Activated T-cell treated with anti-CD3 and anti-CD28 coated beads for 4 hours (primary cell): ENCODE measurements around the gene ADGRD2.
"Not testable (repeated sequence)": the region's sequence is repeated elsewhere in the genome, so short reads cannot be mapped to it uniquely, and the experiment has no call there.

Source experiments
- DNase-seq: peaks from one replicate; pipeline ENCODE4 v3.0.0-alpha.2; 2020

The ADGRD2 gene

GRCh38 chr9:124450241-124450924 is at the start of gene ADGRD2:
ADGRD2 (plus strand) TSS chr9:124450451; CDS start chr9:124451667, 1,216 bp downstream.
- DNase-seq, result no peak

- DNase-seq, result no peak
These were observed 47.0 kb upstream of the ADGRD2 start for GRCh38 chr9:124403246-124403645.

- no peak for DNase-seq
These were observed 40.8 kb upstream of the ADGRD2 start for GRCh38 chr9:124409410-124409809.

- no peak for DNase-seq
These were observed 39.8 kb upstream of the ADGRD2 start for GRCh38 chr9:124410321-124410913.

- no peak for DNase-seq
These were observed 38.6 kb upstream of the ADGRD2 start for GRCh38 chr9:124411514-124412227.

GRCh38 chr9:124412228-124412575 is 38.0 kb upstream of the ADGRD2 start:
- DNase-seq, result no peak

- no peak for DNase-seq
These were observed 35.6 kb upstream of the ADGRD2 start for GRCh38 chr9:124414612-124415011.

GRCh38 chr9:124415102-124415851 is 35.0 kb upstream of the ADGRD2 start, which contains the start of gene PSMB7:
PSMB7 (minus strand) TSS chr9:124415442; CDS start chr9:124415425, 17 bp downstream.
- DNase-seq, result peak; percentile 98

- DNase-seq, result no peak
These were observed 34.3 kb upstream of the ADGRD2 start for GRCh38 chr9:124415852-124416484.

- no peak for DNase-seq
These were observed 30.3 kb upstream of the ADGRD2 start for GRCh38 chr9:124419832-124420489.

GRCh38 chr9:124420991-124421543 is 29.2 kb upstream of the ADGRD2 start:
- DNase-seq, result no peak

- no peak for DNase-seq
These were observed 27.1 kb upstream of the ADGRD2 start for GRCh38 chr9:124423155-124423554.

- no peak for DNase-seq
These were observed 26.7 kb upstream of the ADGRD2 start for GRCh38 chr9:124423591-124423990.

GRCh38 chr9:124425733-124426132 is 24.5 kb upstream of the ADGRD2 start:
- not testable (repeated sequence) for DNase-seq

GRCh38 chr9:124426361-124426760 is 23.9 kb upstream of the ADGRD2 start:
- no peak for DNase-seq

- DNase-seq, result no peak
These were observed 23.0 kb upstream of the ADGRD2 start for GRCh38 chr9:124427281-124427680.

- DNase-seq, result no peak
These were observed 21.3 kb upstream of the ADGRD2 start for GRCh38 chr9:124428751-124429529.

GRCh38 chr9:124429530-124429867 is 20.8 kb upstream of the ADGRD2 start:
- DNase-seq, result no peak

GRCh38 chr9:124436320-124436719 is 13.9 kb upstream of the ADGRD2 start:
- no peak for DNase-seq

GRCh38 chr9:124437086-124437485 is 13.2 kb upstream of the ADGRD2 start:
- DNase-seq, result no peak

- no peak for DNase-seq
These were observed 12.2 kb upstream of the ADGRD2 start for GRCh38 chr9:124438091-124438490.
